GM21619 (cell line): ENCODE results near the gene SETD2.

Experiments used
- ATAC-seq: cut with Tn5 transposase; IDR thresholded peaks from one replicate; pipeline ENCODE4 v1.9.1; 2021; ENCODE audit not compliant: unreplicated experiment

SETD2 gene

GRCh38 chr3:47012342-47013230 lies 151.3 kb downstream of the SETD2 start:
- ATAC-seq = no peak

GRCh38 chr3:47011371-47011770 lies 152.5 kb downstream of the SETD2 start:
- ATAC-seq = no peak

GRCh38 chr3:47010910-47011309 lies 153.0 kb downstream of the SETD2 start:
- no peak for ATAC-seq

GRCh38 chr3:47010111-47010712 lies 153.7 kb downstream of the SETD2 start:
- no peak for ATAC-seq

GRCh38 chr3:47009225-47010110 lies 154.4 kb downstream of the SETD2 start:
- peak; percentile 64 for ATAC-seq

GRCh38 chr3:47008851-47009224 lies 155.1 kb downstream of the SETD2 start:
- no peak for ATAC-seq

GRCh38 chr3:47008234-47008796 lies 155.6 kb downstream of the SETD2 start:
- ATAC-seq = no peak

- ATAC-seq = no peak
Observed at GRCh38 chr3:47007482-47008233, 156.3 kb downstream of the SETD2 start.

- no peak for ATAC-seq
Observed at GRCh38 chr3:47007001-47007400, 156.9 kb downstream of the SETD2 start.

GRCh38 chr3:47006145-47006651 lies 157.7 kb downstream of the SETD2 start:
- ATAC-seq = no peak

GRCh38 chr3:47005212-47006144 lies 158.4 kb downstream of the SETD2 start:
- ATAC-seq = no peak

GRCh38 chr3:47004369-47005211 lies 159.3 kb downstream of the SETD2 start:
- ATAC-seq = no peak

GRCh38 chr3:47003461-47004368 lies 160.2 kb downstream of the SETD2 start:
- ATAC-seq = no peak

- no peak for ATAC-seq
Observed at GRCh38 chr3:47003056-47003410, 160.9 kb downstream of the SETD2 start.

GRCh38 chr3:47002171-47003055 lies 161.5 kb downstream of the SETD2 start:
- ATAC-seq = no peak

- no peak for ATAC-seq
Observed at GRCh38 chr3:47001731-47002170, 162.2 kb downstream of the SETD2 start.
